ENCODE measurements around the gene NAA40. TPM values are rescaled to one million over a fixed set of nuclear protein-coding genes. Genes with fewer than 3 reads are reported as not detected.
A peak's percentile ranks its signal among the peaks of the same experiment; 100 is the strongest.
"Not testable (repeated sequence)": the region's sequence is repeated elsewhere in the genome, so short reads cannot be mapped to it uniquely, and the experiment has no call there.

Gene NAA40
- total RNA-seq, 1 donor from 2014 or later = 10.0 TPM

DNA sequence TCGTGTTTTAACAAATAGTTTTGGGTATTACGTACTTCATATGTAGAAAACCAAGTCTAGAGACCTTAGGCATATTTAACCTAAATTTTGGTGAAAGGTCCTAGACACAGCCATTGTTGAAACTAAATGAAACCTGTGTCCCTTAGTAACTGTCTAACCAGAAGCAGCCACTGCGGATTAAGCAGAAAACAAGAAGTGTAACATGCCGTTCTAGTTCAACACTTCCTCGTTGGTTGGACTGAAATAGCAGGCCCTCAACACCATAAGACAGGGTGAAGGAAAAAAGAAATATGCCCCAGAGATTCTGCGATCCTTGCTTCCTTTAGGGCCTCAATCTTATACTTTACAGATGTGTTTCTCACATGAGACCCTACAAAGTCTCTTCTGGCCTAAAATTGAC, 2.0 kb downstream of the NAA40 start:
- DNase-seq = no peak

DNA sequence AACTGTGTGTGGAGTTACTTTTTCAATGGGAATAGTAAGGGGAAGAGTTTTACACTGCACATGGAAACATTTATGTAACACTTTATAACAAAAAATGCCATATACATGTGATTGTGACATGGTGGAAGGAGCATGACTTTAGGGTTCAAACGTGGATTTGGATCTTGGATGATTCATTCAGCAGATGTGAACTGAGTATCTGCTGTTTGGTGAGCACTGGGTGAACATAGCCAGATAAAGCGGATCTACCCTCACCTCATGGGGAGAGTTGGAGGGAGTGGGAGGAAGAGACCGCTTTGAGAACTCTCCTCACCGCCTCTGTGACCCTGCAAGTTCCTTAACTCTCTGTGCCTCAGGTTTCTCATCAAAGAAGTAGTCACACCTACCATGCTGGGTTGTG, 3.1 kb downstream of the NAA40 start:
- DNase-seq = no peak

DNA sequence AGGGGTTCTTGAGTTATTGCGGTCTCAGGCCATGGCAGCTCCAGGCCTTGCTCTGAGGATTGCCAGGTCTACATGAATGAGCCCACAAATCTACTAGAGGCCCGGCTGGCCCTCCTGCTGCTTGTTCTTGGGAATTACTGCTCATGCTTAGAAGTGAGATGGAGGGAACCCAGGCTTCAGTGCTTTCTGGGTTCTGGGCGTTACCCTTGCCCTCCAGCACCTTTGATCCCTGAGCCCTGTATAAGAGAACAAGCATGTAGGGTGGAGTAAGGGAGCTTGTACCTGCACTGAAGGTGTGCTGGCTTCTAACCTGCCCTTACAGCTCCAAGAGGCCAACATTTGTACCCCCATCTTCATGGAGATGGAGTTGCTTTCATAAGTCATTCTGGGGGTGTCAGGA, 4.0 kb downstream of the NAA40 start:
- no peak for DNase-seq

DNA sequence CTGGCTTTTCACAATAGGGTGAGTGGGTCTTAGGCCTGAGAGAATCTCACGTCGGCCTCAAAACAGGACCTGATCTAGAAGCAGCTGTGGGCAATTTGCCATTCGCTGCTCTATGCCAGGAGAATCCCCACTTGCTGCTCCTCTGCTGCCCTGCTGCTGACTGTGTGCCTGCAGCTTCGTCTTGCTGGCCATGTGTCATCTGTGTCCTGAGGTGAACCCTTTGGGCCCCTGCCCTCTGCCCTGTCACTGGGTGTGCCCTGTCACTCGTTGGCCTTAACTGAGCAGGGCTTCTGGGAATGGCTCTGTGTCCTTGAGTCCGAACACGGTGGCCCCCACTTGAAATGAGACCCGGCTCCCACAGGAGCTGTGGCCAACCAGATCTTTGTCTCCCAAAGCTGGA, 6.2 kb downstream of the NAA40 start:
- DNase-seq = no peak

DNA sequence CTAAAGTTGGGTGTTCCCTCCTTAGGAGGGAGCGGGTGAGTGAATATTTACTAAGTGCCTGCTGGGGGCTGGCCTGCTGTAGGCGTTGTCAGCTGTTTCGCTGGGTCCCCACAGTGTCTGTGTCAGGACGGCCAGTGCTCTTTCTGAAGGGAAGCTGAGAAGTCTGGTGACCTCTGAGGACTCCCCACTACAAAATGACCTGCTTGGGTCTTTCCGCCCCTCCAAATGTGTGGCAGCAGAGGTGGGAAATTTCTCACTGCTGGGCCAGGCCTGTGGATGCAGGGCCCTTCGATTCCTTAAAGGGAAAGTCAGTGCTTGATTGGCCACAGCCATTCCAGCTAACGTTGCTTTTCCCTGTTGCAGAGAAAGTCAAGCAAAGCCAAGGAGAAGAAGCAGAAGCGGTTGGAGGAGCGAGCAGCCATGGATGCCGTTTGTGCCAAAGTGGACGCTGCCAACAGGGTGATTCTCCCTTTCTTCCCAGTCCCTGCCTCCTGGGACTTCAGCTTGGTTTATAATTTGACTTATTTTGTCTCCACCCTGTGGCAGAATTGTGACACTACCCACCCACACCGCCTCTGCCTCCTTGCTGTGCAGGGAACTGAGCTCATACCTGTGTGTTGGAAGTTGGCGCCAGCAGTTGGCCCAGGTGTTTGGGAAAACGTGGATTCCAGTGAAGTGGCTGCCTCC, 6.8 kb downstream of the NAA40 start:
- DNase-seq = peak; percentile 78

DNA sequence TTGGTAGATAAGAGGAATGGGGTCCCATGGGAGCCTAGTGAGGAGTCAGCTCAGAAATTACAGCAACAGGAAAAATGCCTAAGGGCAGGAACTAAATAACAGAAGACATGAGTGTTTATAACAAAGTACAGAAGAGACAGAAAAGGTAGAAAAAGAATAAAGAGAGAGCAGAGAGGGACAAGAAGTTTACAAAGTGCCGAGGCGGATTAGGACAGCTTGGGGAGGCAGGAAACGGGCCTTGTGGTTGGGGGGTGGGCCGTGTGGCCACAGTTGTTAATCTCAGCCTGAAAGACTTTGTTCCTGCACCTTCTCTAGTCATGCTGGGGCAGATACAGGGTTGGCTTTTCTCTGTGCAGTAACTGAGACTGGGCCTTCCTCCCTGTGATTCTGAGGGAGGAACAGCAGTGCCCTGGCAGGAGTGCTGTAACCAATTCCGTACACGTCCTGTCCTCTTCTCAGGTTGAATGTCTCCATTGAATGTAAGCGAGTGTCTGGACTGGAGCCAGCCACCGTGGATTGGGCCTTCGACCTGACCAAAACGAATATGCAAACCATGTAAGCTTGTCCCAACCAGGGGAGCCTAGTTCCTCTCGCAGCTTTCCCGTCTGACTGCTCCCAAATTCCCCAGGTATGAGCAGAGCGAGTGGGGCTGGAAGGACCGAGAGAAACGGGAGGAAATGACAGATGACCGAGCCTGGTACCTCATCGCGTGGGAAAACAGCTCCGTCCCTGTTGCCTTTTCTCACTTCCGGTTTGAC, 13.2 kb downstream of the NAA40 start:
- no peak for DNase-seq

DNA sequence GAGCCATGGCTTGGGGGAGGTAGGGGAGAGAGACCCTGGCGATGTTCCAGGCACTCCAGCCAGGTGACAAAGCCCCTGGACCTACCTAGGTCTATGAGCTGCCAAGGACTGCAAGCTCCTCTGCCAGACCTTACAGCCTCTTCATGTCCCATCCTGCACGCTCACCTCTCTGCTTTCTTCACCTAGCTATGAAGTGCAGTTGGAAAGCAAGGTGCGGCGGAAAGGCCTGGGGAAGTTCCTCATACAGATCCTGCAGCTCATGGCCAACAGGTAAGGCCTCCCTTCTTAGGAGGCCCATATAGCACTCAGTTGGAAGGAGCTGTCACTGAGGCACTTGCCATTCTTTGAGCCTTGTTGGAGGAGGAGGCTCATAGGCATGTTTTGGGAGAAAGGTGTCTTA, 13.8 kb downstream of the NAA40 start:
- DNase-seq = no peak

DNA sequence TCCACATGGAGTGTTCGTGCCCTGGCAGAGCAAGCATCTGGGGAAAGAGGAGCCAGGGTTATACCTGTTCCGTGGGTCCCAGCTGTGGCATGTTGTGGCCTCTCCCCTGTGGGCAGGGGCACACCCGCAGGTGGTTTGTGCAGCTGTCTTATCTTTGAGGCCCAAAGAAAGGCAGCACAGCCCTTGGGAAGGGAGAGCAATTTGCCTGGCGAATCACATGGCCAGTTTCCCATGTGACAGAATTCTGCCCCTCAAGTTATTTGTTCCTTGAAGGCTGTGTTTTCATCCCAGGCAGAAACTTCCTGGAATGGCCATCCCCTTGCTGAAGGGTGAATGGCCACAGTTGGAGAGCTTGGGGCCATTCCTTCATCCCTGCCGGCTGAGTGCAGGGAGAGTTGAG, 19.2 kb downstream of the NAA40 start:
- no peak for DNase-seq

DNA sequence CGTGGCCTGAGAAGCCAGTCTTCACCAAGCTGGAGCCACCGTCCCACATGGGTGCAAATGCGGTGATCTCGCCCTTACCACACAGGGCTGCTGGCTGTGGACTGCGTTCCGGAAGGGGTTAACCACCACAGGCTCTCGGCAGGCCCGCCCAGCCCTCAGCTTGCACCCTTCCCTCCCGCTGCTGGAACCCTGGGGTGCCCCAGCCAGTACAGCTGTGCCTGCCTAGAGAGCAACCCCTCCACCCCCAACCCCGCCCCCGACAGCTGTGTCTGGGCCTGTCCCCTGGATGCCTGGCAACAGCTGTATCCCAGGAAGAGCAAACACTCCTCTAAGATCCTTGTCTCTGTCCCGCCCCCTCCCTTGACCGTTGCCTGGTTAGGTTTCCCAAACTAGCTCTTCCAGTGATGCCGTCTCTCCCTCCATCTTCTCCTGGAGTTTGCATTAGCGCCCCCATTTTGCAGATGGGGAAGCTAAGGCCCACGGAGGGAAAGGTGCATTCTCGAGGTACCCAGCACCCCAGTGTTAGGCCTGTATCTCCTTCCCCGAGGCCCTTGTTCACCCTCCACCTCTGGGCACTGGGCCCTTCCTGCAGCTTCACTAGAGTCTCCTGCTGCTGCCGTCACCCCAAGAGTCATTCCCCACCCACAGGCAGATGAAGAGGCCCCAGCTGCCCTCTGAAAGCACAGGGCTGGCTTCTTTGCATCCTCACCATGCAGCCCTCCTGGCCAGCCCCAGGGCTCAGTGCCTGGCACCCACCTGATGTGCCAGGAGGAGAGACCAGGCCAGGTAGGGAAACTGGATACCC, 23.0 kb downstream of the NAA40 start:
- no peak for DNase-seq

DNA sequence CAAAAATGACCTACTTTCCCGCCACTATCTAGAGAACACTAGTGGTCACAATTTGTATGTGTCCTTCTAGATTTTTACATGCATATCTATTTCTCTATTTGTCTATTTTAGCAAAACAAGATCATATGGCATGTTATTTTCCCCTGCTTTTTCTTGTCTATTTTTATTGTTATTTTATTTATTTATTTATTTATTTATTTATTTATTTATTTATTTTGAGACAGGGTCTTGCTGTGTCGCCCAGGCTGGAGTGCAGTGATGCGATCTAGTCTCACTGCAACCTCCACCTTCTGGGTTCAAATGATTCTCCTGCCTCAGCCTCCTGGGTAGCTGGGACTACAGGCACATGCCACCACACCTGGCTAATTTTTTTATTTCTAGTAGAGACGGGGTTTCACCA, 25.1 kb downstream of the NAA40 start:
- not testable (repeated sequence) for DNase-seq

DNA sequence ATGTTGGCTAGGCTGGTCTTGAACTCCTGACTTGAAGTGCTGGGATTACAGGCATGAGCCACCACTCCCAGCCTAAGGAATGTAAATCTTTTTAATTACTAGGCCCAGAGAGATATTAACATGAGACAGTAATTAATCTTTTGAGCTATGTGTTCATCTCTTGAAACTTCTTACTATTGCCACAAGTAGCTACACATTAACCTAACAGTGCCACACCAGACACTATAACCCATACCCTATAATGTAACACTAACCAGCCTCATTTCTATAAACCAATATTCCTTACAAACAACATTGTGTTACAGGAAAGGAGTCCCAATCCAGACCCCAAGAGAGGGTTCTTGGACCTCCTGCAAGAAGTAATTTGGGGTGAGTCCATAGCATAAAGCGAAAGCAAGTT, 27.6 kb downstream of the NAA40 start:
- no peak for DNase-seq

DNA sequence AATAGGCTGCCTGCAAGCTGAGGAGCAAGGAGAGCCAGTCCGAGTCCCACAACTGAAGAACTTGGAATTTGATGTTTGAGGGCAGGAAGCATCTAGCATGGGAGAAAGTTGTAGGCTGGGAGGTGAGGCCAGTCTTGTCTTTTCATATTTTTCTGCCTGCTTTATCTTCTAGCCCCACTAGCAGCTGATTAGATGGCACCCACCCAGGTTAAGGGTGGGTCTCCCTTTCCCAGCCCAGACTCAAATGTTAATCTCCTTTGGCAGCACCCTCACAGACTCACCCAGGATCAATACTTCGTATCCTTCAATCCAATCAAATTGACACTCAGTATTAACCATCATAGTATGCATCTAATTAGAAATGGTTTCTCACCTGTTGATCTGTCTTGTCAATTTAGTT, 30.7 kb downstream of the NAA40 start:
- DNase-seq = no peak

DNA sequence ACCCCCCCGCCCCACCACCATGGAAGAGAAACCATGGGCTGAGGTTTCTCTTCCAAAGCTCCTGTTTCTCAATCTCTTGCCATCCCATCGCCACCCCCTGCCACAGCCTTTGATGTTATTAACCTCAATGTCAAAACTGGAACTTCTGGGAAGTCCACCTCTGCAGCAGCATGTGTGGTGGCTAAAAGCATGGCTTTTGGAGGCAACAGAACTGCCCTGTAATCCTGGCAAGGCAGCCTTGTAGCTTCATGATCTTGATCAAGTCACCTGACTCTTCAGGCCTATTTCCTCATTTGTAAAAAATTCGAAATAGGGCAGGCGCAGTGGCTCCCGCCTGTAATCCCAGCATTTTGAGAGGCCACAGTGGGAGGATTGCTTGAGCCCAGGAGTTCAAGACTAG, 32.1 kb downstream of the NAA40 start:
- no peak for DNase-seq

DNA sequence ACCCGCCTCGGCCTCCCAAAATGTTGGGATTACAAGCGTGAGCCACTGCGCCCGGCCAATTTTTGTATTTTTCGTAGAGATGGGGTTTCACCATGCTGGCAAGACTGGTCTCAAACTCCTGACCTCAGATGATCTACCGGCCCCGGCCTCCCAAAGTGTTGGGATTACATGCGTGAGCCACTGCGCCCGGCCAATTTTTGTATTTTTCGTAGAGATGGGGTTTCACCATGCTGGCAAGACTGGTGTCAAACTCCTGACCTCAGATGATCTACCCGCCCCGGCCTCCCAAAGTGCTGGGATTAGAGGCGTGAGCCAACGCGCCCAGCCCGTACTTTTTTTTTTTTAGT, 35.1 kb downstream of the NAA40 start:
- DNase-seq = not testable (repeated sequence)

DNA sequence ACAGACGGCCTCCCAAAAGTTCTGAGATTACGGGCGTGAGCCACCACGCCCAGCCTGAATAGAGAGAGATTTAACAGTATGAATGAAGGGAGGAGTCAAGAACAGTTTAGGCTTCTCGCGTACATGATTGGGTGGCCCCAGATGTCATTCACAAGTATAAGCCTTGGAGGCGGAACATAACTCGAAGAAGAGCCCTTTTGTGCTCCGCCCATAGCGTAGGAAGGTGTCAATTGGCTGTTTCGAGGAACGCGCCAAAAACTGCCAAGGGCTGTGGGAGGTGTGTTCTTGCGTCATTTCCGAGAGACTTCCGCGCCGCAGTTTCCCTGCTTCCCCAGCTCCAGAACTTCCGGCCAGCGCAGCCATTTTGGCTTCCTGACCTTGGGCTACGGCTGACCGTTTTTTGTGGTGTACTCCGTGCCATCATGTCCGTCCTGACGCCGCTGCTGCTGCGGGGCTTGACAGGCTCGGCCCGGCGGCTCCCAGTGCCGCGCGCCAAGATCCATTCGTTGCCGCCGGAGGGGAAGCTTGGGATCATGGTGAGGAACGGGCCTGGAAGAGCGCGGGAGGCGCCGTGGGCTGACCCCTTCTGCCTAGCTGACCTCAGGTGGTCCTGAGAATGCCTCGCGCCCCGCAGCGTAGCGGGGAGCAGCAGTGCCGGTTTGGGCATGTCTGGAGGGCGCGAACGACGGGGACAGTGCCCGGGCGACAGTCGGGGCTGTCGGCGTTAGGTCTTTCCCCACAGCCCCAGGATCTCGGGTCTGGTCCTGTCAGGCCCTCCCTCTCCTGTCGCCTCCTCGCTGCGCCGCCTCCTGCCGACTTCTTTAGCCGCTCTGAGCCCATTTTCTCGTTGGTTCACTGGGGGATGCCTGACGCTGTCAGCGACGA, 35.7 kb downstream of the NAA40 start, which contains the start of gene COX8A:
COX8A (plus strand) TSS at position 362 of the 885 bp plus-strand sequence; CDS start at position 423, 61 bp downstream.
- DNase-seq = peak; percentile 100

DNA sequence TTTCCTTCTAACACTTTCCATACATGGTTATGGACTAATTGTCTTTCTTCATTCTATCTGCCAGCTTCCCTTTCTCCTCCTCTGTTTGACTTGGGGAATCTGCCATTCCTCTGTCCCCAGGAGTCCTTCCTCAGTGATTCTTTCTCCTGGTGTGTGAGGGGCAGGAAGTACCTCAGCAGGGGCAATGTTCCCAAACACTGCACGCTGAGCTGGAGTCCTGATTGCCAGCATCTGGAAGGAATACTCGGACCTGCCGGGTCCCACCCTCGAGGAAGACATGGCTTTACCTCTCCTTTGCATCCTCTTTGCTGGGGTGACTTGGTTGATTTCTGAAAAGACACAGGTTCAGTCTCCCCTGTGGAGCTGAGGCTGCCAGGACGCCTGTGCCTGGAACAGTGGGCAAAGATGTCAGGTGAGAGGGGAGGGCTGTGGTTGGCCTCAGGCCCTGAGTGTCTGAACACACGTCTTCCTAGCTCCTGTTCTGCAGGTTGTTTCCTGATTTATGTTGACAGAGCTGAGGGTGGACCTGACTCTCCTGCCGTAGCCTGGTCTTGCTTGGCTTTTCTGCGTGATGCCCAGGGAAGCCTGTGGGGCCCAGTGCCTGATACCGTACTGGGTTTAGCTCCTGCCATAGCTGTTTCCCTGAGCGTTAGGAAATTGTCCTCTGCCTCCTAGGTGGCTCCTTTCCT, 39.9 kb downstream of the NAA40 start:
- no peak for DNase-seq

DNA sequence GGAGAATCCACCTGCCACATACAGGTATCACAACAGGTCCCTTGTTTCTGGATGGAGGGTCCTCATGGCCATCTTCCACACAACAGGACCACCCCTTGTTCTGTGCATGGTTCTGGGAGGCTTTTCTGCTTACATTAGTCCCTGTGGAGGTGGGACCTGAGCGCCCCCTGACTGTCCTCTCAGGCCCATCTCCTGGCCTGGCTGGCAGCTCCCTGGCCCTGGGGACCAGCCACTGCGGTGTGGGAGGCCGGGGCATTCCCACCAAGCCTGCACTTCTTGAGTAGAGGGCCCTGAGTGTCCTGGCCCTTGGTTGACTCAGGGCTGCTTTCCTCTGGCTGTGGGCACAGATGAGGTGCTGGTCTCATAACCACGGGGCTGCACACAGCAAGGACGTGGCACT, 40.6 kb downstream of the NAA40 start:
- DNase-seq = no peak

DNA sequence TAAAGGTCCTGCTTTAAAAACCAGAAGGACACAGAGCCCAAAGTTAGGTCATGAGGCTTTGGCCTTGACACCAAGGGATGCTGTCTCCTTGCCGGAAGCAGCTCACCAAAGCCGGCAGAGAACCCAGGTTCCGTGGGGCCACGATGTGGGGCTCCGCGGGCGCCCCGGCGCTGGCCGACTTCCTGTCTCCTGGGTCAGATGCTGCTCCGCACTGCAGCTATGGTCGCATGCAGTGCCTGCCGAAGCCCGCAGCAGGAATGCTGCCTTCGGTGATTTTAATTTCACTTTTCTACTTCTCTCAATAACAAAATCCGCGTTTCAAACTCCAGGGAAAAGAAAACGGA, 47.0 kb downstream of the NAA40 start:
- DNase-seq = no peak

DNA sequence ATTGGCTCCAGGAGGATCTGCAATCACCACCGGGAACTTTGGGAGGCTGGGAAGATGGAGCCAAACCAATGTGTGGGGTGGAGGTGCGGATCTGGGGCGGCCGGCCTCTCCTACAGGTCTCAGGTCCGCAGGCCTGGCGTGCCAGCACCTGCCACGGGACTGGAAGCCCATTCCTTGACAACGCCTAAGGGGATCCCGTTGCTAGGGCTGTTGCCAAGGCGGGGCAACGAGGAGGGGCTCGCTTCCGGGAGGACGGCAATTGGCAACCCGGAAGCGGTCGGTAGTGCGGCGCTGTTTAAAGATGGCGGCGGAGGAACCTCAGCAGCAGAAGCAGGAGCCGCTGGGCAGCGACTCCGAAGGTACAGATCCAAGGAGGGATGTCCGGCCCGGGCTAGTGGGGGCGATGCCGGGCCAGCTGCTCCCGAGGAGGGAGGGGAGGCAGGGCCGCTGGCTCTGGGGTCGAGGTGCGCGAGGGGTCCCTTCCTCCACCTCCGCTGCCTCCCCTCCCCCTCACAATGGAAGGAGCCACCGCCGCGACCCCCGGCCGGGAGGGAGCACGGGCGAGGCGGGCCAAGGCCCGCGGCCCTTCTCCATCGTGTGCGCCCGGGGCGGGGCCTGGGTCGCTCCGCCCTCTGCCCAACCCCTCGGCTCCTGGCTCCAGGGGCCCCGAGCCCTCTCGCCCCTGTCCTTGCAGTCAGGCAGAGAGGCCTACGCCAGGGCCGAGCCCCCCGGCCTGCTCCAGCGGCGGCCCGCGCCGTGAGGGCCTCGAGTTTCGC, 47.5 kb downstream of the NAA40 start, which contains the start of gene OTUB1:
OTUB1 (plus strand) TSS at position 283 of the 776 bp plus-strand sequence; CDS start at position 302, 19 bp downstream.
- DNase-seq = peak; percentile 92

DNA sequence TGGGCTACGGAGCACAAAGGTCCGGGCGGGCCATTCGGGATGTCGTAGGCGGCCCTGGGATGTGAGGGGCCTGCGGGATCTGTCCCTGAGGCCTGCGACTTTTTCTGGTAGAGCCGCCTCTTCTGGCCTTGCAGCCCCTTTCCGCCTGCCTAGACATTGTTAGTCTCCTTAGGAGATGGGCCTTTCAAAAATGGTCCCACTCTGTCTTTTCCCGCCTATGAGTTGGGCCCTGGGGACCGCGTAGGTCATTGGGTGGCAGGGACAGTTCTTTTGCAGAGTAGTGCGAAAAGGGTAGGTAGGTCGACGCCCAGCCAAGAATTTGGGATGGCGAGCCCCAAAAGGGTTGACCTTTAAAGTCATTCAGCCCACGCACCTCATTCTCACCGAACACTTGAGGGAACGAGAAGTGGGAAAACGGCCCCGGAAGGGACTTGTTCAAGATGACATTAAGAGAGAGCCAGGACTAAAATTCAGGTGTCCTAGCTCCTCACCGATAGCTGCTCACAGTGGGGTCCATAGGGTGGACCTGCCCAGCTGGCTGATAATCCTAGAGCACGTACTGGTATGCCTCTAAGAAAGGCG, 48.2 kb downstream of the NAA40 start:
- DNase-seq = no peak

DNA sequence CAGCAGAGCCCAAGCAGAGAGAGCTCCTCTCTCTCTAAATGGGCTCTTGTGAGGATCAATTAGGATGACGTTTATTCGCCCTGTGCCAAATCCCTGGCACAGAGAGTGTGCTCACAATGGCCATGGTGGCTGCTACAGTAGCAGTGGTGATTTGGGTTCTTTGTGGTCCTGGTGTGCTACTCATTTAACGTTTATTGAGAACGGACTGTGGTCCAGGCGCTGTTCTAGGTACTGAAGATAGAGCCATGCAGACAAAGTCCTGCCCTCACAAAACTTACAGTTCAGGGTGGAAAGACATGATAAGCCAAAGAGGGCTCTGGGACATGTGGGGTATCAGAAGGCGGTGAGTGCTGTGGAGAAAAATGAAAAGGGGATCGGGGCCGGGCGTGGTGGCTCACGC, 52.8 kb downstream of the NAA40 start:
- no peak for DNase-seq
